Endometrium (tissue), 2 donors: ENCODE measurements around the gene MPRIP.

Source experiments
- FAIRE-seq: peaks from 2 replicates; lab custom pipeline; 2012; peaks lifted over from hg19 to GRCh38; lab: Jason Lieb, UNC
- donor health status: control.
- donor health status: control.

Gene MPRIP

GRCh38 chr17:17214646-17215436 is 172.6 kb downstream of the MPRIP start:
- FAIRE-seq: no peak

- no peak for FAIRE-seq
Observed at GRCh38 chr17:17215575-17215974, 173.3 kb downstream of the MPRIP start.

DNA sequence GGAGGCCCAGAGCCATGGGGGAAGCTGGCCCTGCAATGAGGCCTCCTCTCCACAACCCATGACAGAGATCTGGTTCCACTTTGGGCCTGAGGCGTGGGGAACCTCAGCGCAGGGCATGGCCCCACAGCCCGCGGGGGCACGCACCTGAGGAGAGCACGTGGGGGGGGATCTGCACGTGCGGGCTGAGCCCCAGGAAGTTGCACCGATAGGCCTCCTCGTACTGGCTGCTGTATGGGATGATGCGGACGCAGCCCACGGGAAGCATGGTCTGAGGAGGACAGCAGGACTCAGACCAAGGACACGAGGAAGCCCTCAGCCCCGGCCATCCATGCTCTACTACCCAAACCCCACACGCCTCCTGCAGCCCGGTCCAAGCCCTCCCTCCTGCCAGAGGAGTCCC is 174.0 kb downstream of the MPRIP start:
- no peak for FAIRE-seq

DNA sequence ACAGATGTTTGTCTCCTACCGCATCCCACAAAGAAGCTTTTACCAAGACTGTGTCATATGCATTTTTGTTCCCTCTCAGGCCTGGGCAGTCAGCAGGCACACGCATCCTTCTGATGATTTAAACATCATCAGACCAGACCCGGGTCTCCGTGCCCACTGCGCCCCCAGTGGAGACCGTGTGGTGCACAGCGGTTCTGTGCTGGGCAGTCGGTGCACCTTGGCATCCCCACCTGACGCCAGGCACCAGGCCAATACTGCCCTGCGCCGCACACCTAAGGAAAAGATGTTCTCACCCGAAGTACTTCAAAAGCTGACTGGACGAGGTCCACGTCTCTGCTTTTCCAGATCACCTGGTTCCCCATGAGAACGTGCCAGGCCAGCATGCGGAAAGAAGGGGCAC is 174.5 kb downstream of the MPRIP start:
- FAIRE-seq: no peak

GRCh38 chr17:17217995-17218394 is 175.7 kb downstream of the MPRIP start:
- no peak for FAIRE-seq

DNA sequence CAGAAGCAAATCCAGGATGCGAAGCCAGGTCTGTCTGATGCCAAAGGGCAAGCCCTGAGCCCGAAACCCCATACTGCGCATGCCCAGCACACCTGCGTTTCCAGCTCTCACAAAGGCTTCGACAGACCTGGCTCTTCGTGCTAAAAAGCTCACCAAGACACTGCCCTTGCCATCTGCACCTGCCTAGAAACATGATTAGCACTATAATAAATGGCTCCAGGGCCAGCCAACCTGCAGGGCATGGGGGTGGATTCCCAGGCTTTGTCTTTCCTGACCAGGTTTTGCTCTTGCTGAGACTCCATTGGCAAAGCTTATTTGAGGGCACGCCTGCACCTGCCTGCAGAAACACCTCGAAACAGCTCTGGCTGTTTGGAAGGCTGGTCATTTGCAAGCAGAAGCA is 178.3 kb downstream of the MPRIP start:
- FAIRE-seq: no peak

- no peak for FAIRE-seq
Observed at GRCh38 chr17:17221329-17221728, 179.1 kb downstream of the MPRIP start.

DNA sequence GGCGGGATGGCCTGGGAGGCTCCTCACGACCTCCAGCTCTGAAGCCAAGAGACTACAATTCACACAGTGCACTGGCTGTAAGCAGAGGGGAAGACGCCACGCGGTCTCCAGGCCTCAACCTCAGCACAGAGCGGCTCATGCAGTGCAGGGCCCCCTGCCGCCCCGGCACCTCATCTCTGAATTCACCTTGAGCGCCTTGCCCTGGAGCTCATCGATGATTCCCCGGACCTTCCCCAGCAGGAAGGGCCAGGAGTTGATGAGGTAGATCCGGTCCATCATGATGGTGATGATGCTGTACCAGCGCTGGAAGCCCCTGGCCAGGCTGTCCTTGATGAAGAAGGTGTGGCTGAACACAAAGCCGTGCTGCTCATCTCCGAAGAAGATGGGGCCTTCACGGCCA is 181.5 kb downstream of the MPRIP start:
- no peak for FAIRE-seq

- no peak for FAIRE-seq
Observed at GRCh38 chr17:17224137-17224536, 181.9 kb downstream of the MPRIP start.

GRCh38 chr17:17225901-17226300 is 183.6 kb downstream of the MPRIP start:
- no peak for FAIRE-seq

GRCh38 chr17:17226451-17227265 is 184.4 kb downstream of the MPRIP start:
- FAIRE-seq: no peak

DNA sequence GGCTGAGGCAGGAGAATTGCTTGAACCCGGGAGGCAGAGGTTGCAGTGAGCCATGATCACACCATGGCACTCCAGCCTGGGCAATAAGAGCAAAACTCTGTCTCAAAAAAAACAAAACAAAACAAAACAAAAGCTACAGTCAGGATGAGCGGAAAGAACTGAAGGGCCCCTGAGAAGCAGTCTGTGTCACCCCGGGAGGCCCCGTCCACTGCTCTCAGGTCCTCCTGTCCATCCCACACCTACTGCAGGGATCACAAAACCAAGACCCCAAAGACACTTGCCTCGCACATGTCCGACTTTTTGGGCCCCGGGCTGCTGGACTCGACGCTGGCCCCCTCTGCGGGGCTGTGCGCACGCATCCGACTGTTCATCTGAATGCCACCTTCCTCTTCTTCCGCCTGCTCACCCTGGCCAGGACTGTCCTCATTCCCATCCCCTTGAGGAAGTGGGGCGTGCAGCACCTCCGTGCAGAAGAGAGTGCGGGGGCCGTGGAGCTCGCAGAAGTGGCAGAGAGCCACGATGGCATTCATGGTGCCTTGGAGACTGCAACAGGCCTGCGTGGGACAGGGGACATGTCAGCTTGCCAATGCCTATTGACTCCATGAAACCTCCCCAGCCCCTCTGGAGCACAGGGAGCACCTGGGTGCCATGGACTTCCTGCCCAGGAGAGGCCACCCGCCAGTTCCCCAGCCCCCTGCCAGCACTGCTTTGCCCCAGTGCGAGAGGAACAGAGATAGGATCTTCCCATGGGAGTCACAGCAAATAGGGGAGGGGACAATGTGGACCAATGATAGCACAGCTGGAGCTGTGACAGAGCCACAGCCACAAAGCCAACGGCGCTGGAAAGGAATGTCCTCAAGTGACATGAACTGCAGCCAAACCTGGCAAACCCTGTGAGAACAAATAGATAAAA is 185.6 kb downstream of the MPRIP start:
- no peak for FAIRE-seq

GRCh38 chr17:17228521-17229279 is 186.4 kb downstream of the MPRIP start:
- no peak for FAIRE-seq

DNA sequence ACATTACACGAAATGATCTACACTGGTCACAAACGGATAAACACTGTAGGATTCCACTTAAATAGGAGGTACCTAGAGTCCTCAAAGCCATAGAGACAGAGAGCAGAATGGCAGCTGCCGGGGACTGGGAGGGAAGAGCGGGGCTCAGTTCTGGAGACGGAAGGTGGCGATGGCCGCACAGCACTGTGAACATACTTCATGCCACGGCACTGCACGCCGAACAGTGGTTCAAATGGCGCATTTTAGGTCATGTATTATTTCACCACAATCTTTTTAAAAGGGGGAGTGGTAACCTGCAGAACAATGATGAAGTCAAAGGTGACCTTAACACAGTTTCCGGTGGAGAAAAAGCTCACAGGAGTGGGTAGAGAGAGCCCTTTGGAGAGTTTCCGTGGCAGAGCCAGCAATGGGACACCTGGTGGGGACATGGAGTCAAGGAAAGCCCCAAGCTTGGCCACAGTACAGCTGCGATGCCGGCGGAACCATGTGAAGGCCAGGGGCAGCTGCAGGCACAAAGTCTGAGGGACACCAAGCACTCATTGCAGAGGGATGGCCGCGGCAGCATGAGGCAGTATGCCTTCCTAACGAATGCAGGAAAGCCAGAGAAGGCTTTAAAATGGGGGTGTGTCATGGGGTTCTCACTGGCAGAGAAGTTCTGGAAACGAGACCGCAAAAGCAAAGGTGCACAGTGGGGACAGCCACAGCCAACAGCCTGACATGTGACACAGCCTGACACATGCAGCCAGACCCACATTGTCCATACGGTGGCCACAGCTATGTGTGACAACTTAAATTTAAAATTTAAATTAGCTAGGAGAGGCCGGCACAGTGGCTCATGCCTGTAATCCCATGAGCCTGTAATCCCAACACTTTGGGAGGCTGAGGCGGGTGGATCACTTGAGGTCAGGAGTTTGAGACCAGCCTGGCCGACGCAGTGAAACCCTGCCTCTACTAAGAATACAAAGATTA is 187.4 kb downstream of the MPRIP start:
- FAIRE-seq: no peak

DNA sequence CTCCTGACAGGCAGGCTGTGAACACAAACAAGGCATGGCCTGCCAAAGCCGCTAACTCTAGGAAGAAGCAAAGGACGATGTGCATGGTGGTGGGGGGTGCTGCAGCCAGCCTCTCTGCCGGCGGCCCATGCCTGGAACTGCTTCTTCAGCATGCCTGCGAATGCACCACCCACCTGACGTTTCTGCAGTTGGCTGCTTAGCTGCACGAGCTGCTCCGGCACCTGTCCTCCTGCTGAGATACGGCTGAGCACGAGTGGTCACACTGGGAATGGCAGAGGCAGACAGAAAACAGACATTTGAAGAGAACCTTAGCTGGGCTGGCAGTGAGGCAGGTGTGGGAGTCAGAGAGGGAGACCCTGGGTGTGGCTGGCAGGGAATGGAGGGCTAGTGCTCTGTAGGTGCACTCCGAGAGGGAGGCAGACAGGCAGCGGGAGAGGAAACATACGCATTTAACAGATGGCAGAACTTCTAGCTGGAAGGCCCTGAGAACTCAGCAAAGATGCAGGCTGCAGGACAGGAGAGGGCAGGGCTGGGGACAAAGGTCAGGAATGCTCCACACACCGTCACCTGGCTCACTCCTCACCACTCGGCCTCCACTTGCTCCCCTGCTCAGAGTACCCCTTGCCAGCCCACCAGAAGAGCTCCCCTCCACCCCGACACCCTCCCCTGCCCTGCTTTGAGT is 189.5 kb downstream of the MPRIP start:
- FAIRE-seq: no peak

DNA sequence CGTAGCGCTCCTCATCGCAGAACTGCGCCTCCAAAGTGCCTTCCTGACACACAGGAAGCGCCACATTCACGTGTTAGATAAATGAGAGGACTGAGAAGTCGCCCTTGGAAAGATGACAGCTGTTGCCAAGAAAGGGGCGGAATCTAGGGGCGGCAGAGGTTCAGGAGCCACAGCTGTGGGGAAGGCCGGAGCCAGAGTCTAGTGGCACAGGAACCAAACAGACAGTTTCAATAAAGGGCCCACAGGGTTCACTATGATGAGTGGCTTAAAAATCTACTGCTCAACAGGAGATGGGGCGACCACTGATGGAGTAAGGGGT is 190.0 kb downstream of the MPRIP start:
- FAIRE-seq: no peak

GRCh38 chr17:17235212-17236174 is 193.2 kb downstream of the MPRIP start:
- FAIRE-seq: no peak

DNA sequence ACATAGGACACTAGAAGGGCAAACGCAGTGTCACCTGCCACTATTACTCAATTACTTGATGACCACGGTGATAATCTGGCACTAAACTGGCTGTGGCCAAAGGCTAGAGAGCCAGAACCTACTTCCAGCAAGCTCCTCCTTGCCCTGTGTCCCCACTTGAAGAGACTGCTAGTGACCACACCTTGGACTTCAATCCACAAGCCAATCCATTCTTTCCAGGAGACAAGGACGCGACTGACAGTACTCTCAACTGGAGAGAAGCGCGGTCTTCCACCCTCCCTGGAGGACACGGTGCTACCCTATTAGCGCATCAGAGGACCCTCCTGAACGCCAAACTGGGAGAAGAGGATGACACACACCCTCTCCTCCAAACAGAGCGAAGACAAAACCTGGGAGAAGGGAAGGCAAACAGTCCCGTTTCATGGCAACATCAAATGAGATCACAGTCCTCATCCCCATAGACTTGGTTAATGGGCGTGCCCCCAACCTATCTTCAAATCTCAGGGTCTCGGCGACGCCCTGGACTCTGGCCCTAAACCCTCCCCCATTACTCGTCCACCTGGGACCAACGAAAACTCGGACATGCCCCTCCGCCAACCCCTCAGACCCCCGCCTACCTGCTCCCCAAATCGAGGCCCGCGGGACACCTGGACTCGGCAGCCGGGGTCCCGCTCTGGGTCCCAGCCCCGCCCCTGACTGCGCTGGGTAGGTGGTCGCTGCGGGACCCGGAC is 194.2 kb downstream of the MPRIP start:
- no peak for FAIRE-seq
